Activated CD8-positive, alpha-beta memory T cell treated with anti-CD3 and anti-CD28 coated beads for 4 hours (primary cell): ENCODE data around the gene RNF208.
A peak's percentile ranks its signal among the peaks of the same experiment; 100 is the strongest.

Experiments used
- DNase-seq, 2 donors: peaks; one replicate each; pipeline ENCODE4 v3.0.0-alpha.2; 2020; ENCODE audit warnings: low read depth in 2 of 2

The RNF208 gene

DNA sequence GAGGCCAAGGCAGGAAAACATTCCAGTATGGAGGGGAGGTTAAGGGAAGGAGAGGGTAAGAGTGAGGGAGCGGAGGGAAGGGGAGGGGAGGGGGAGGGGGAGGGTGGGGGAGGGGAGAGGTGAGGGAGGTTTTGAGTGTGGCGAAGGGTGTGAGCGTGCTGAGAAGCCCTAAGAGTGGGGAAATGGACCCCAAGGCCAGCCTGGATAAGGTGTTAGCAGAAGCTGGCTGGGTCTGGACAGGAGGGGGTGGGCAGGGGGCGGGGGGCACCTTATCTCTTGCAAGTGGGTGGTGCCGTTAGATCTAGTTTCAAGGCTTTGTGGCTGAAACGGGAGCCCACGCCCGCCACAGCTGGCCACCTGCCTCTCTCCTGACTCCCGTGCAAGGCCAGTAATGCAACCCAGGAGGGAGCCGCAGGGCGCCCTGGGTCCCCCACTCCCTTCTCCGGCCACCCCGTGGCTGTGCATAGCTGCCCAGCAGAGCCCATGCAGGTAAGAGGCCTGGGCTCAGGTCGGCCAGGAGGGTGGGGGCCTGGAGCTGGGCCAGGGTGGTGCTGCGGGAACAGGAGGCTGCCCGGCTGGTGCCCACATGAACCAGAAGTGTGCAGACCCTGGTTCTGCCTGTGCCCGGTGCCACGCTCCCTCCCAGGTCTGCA lies 5.9 kb upstream of the RNF208 start:
- DNase-seq, result no peak

DNA sequence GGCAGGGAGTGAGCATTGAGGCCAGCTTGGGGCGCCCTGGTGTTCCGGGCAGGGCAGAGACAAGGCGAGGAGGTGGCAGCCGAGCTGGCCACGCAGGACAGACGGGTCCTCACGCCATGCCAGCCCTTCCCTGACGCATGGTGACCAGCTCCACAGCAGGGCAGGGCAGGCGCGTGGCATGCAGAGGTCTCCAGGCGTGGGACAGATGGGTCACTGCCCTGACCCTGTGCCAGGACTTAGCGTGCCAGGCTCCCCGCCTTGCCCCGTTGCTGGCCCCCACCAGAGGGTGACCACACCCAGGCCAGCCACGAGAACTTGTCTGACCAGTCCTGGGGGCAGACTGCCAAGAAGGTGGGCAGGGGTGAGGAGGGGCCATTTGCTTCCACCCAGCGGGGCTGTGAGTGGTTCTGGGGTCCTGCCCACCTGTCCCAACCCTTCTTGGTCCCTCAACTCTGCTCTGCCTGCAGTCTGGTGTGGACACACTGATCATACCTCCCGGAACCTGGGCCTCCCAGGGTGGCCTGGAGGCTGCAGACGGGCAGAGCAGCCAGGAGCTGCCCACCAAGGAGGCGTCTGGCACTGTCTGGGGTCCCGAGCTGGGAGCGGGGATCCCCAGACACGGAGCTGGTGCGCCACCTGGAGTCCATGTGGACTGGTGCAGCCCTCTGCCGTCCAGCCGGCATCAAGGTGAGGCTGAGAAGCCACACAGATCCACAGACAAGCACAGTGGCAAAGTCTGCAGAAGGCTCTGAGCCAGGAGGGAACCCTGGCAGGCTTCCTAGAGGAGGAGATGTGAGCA lies 5.2 kb upstream of the RNF208 start, which contains the start of gene RNF224:
RNF224 (plus strand) TSS at position 449 of the 799 bp plus-strand sequence. CDS start 834 bp downstream, outside the sequence.
- peak; percentile 64 to 69 for DNase-seq

DNA sequence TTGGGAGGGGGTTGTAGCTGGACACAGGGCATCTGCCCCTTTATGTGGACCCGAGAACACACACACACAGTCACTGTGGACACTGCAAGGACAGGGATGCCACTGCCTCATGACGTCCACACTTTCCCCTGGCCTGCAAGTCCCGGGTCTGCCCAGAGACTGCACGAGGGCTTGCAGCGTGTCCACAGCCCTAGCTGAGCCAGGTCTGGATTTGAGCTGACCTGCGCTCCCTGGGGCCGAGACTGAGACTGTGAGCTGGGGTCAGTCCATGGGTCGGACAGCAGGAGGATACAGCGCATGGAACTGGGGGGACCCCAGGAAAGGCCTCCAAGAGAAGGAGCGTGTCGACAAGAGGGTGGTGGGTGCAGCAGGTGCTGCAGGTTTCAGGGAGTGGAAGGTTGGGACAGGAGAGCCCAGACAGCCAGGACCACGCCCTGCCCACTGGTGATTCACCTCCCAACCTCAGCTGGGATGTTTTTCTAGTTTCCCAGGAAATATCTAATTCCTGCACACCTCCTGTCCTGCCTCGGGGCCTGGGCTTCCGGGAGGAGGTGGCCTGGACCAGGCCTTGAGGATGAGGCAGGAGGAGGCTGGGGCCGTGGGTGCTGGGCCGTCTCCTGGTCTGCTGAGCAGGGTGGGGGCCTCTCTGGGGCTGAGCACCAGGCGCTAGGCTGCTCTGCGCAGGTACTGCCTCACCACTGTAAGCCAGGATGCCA lies 4.5 kb upstream of the RNF208 start:
- DNase-seq, result no peak

DNA sequence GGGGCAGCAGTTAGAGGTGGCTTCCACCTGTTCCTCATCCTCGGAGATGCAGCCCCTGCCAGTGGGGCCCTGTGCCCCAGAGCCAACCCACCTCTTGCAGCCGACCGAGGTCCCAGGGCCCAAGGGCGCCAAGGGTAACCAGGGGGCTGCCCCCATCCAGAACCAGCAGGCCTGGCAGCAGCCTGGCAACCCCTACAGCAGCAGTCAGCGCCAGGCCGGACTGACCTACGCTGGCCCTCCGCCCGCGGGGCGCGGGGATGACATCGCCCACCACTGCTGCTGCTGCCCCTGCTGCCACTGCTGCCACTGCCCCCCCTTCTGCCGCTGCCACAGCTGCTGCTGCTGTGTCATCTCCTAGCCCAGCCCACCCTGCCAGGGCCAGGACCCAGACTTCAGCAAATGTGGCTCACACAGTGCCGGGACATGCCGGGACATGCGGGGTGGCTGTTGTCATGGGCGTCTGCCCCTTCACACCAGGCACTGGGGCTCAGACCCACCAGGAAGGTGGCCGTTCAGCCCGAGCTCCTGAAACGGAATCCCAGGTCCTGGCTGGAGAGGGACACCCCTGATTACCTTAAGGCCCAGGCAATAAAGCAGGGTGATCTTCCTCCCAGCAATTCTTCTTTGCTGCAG lies 3.8 kb upstream of the RNF208 start:
- DNase-seq, result no peak

DNA sequence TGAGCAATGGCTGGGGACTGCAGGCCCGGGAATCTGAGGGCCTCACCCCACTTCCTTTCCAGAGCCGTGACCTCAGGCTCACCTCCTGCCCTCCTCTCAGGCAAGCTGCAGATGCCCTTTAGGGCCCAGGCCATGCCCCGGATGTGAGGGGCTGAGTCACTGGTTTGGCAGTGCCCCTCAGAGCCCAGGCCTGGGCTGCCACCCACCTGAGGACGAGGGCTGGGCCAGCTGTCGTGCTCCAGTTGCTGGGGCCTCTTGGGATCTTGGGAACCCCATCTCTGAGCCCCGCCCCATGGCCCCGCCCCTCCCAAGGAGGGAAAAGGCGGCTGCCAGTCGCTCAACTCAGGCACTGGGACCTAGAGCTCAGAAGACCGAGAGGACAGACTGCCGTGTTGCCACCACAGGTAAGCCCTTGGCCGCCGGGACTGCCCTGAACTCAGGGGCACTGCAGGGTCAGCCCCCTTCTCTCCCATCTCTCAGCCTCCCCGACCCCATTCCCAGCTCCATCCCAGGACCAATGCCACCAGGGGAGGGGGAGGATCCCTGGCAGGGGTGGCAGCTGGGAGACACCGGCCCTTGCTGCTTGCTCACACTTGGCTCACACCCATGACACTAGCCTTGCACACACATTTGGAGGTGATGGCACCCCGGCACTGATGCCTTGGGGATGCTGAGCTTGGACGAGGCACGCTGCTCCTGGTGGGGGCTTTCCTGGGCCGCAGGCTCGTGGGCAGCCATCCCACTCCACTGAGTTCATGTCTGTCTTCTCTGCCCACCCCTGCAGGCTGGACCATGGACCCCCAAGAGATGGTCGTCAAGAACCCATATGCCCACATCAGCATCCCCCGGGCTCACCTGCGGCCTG lies 3.0 kb upstream of the RNF208 start, which contains the start of gene CYSRT1:
CYSRT1 (plus strand) TSS at position 345 of the 865 bp plus-strand sequence; CDS start at position 793, 448 bp downstream.
- no peak for DNase-seq

DNA sequence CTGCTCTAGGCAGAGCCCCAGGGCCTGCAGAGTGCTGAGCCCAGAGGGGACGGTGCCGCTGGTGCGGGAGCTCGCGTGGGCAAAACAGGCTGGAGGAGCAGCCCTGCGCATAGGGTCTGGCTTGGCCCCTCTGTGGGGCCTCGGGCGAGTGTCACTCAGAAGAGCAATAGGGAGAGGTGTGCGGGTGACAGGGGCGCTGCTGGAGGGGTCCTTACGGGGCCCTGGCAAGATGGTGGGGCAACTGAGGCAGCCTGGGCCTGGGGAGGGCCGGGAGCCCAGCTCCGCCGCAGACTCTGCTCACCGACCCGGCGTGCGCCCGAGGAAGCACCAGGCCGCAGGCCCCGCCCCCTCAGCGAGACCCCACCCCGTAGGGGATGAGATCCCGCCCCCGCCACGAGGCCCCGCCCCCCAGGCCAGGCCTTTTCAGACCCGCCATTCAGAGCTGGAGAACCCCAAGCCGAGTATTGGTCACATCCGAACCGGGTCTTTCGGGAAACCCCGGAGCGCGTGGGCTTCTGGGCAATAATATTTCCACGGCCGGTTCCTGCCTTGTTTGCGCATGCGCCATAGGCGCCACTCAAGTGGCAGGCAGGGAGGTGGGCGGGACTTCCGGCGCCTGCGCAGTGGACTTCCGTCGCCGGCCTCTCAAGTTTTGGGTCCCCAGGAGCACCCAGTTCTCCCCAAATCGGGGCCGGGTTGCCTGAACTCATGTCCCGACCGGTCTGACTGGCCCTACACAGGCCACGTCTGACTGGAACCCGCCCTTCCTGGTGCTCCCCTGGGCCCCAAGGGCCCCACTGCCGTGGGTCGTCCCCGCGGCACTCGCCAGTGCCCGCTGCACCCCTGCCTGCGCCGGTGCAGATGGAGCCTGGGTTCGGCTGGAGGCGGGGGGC lies 1.3 kb upstream of the RNF208 start:
- peak; percentile 97 for DNase-seq

DNA sequence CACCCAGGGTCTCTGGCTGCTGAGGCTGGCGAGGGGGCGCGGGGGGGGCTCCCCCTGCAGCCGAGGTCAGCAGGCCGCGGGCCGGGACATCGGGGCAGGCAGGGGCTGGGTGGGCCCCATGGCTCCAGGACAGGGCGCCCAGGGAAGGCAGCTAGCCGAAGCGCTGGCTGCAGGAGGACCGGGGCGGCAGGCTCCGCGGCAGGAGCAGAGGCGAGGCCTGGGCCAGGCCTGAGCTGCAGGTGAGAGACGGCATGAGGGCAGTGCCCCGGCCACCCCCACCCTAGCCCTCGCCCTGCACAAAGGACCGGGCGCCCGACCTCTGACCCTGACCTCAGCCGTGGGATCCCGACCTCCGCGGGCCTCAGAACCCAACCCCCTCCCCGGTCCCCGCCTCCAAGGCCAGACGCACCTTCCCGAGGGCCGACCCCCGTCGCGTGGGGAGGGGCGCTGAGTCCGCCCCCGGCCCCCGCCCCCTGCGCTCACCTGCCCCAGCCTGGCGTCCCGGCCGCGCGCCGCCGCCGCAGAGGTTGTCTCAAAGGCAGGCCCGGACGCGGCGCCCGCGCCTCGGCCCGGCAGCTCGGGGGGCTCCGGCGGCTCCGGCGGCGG lies 431 bp downstream of the RNF208 start:
- no peak for DNase-seq

DNA sequence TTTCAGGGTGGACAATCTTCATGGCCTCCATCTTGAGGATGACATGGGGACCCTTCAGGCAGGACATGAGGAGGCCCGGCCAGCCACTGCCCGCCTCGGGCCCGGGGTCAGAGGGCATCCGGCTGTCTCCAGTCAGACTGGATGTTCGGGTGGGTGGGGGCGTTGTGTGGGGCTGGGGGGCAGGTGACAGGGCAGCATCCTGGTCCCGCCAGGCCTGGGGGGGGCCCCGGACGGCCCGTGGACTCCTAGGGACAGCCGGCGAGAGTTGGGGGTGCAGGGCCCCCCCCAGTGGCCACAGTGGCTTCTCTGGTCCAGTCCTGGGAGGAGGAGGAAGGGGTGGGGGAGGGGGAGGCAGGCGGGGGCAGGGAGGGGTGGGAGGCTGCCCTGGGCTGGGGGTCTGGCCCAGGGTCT lies 940 bp downstream of the RNF208 start:
- DNase-seq, result no peak

DNA sequence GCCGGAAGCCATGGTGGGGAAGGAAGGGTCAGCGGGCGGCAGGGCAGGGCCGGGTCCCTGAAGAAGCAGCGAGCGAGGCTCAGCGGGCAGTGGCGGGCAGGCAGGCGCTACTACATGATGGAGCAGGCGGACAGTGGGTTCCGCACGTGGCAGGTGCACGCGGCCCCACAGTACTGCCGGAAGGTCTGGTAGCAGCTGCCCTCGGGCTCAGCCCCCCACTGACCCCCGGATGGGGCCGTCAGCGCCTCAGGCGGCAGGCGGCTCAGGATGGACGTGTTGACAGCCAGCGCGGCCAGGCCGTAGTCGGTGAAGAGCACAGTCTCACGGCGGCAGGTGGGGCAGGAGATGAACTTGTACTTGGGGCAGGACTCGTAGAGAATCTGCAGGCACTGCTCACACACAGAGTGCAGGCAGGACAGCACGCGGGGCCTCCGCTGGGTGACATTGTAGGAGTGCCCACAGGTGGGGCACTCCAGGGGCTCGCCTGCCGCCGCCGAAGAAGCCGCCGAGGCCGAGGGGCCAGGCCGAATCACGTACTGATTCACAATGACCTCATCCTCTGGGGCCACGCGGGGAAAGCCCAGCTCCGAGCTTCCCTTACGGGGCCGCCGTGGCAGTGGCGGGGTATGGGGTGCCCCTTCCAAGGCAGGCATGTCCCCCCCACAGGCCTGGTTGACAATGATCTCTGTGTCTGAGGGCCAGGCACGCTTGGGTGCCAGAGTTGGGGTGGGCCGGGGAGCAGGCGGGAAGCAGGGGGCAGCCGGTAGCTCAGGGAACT lies 1.5 kb downstream of the RNF208 start:
- no peak for DNase-seq

DNA sequence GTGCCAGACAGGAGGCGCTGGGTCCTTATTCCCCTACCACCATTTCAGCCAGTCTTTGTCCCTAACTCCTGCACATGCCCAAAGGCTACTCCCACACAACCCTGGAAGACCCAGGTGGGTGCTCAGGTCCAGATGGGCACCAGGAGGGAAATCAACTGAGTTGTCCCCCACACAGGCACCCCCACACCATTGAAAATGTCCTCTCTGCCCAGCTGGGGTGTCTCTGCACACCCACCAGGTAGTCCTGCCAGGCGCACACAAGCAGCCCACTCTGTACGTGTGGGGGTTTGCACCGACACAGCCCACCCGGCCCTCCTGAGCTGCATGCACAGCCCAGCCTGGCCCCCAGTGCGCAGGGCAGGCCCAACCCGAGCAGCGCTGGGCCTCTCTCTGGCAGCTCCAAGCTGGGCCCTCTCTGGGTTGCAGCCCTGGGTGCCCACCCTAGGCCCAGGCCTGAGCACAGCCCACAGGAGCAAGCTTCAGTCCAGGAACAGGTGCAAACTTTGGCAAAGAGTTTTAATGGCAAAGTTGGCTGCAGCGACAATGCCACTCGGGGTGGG lies 2.2 kb downstream of the RNF208 start:
- no peak for DNase-seq

DNA sequence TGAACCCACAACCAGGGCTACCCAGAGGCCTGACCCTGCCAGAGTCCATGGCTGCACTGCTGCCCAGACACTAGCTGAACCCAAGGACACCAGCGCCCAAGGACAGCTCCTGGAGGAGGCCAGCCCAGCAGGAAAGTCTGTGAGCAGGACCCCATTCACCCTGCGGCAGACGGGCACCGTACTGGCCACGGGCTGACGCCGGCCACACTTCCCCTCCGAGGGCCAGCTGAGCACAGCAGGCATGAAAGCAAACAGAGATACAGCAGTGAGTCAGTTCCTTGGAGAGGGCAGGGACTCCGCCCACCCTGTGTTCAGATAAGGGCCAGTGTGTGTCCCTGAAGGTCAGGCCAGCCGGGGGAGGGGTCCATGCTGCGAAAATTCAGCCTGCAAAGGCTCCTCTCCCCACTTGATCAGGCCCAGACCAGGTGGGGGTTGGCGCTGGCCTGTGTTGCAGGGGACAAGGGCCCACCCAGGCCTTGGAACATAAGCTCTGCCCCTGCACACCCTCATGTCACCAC lies 3.2 kb downstream of the RNF208 start:
- DNase-seq, result no peak

DNA sequence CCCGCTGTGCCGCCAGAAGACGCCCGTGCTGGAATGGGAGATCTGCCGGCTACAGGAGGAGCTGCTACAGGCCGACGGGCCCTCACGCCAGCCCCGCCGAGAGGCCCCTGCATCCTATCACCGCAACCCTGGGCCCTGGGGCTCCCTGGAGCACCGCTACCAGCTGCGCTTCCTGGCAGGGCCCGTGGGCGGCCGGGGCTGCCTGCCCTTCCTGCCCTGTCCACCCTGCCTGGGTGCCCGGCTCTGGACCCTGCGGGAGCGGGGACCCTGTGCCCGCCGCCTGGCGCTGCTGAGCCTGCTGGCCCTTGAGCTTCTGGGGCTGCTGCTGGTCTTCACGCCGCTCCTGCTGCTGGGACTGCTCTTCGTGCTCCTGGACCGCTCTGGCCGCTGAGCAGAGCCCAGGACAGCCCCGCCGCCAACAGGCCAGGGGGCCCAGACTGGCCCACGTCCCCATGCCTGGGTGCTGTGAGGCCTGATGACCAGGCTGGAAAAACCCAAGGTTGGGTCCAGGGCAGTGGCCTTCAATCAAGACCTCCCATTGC lies 3.8 kb downstream of the RNF208 start:
- DNase-seq, result no peak

DNA sequence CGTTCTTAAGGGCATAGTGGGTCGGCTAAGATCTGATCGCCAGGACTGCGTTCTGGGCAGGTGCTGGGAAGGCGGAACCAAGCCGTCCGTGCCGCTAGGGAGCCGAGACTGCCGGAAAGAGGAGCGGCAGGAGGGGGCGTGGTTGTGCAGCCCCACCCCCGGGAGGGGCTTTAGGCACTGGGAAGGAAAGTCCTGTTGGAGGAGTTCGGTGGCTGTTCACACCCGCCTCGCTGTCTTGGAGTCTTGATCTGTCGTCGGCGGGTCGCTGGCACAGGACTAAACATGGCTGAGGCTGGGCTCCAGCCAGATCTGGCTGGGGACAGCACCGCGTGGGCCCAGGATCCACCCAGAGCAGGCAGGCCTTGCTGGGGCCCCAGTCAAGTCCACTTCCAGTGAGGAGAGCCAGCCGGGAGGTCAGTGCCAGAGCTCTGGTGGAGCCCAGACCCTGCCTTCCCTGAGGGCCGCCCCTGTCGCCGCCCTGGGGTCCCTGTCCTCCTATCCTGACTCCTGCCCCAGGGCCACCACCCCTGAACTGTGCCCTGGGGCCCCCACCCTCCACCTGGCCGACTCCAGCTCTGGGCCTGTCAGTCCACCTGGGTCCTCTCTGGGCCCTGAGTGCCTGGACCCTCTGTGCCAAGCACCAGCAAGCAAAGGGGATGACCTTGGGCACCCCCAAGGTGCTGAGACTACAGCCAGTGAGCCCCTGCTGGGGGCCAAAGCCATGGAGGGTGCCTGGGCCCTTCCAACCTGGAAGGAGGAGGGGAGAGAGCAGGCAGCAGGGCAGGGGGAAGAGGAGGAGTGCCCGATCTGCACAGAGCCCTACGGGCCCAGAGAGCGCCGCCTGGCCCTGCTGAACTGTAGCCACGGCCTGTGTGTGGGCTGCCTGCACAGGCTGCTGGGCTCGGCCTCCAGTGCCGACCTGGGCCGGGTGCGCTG lies 4.5 kb downstream of the RNF208 start:
- no peak for DNase-seq

DNA sequence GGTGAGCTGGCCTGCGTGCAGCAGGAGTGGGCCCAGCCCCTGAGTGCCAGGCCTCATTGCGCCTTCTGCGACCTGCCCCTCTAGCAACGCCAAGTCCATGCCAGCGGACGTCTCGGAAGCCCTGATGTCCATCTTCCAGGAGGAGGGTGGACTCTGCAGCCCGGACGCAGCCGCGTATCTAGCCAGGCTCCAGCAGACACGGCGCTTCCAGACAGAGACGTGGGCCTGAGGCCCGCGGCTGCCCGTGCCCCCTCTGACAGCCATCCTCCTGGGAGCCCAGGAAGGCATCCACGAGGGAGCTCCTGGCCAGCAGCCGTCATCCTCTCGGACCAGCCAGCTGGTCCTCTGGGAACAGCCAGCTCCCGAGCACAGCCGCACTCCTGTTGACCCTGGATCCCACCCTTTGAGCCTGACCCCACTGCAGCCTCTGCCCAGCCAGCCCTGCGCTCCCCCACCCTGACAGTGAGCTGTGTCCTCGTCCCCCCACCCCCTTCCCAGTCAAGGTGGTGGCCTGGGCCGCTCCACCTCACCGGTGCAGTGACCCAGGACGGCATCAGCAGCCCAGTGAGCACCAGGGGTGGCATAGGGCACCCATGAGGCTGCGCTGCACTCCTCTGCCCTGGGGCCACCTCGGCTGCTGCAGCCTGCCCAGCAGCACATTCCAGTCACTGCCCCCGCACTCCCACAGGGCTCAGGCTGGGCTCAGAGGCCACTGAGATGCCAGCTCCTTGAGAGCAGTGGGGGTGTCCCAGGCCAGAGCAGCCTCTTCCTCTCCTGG lies 5.7 kb downstream of the RNF208 start:
- no peak for DNase-seq

DNA sequence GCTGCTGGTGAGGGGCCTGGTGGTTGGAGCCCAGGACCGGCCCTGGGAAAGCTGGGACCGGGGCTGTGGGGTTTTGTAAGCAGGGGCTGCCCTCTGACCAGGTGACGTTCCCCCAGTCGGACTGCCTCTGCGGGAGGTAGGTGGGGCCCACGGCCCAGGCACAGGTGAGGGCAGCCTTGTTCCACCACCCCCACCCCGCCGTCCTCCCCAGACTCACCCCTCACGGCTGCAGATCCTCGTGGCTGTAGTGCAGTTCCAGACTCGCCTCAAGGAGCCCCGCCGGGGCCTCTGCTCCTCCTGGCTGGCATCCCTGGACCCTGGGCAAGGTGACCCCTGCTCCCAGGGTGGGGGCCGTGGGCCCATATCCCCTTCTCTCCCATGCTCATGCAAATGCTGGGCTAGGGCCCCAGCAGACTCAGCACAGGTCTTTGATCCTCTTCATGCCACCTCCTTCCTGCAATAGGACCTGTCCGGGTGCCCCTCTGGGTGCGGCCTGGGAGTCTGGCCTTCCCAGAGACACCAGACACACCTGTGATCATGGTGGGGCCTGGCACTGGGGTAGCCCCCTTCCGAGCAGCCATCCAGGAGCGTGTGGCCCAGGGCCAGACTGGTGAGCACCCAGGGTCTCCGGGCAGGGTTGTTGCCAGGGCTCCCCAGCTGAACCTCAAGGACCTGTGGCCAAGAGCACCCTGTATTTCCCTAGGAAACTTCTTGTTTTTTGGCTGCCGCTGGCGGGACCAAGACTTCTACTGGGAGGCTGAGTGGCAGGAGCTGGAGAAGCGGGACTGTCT lies 6.6 kb downstream of the RNF208 start:
- no peak for DNase-seq
